Type B pancreatic cell (in vitro differentiated cells): ENCODE measurements around the gene PAQR9. TPM values are rescaled to one million over a fixed set of nuclear protein-coding genes. Genes with fewer than 3 reads are reported as not detected.

Source experiments
- DNase-seq: peaks from one replicate; pipeline ENCODE4 v3.0.0; 2021; ENCODE audit warnings: mixed read lengths; ENCODE audit not compliant: unreplicated experiment; ENCODE audit errors: extremely low spot score
- H3K27ac Mint-ChIP-seq: 2 replicates; pipeline ENCODE4 v1.8.0; 2021; ENCODE audit warnings: mild to moderate bottlenecking, mixed read lengths
- H3K27me3 Mint-ChIP-seq: 2 replicates; pipeline ENCODE4 v1.8.0; 2021; ENCODE audit warnings: mixed read lengths
- H3K36me3 Mint-ChIP-seq: 2 replicates; pipeline ENCODE4 v1.8.0; 2021; ENCODE audit warnings: mixed read lengths
- H3K4me1 Mint-ChIP-seq: one replicate; pipeline ENCODE4 v1.8.0; 2021; ENCODE audit warnings: mixed read lengths; ENCODE audit not compliant: unreplicated experiment
- H3K4me3 Mint-ChIP-seq: 2 replicates; pipeline ENCODE4 v1.8.0; 2021; ENCODE audit warnings: mild to moderate bottlenecking, mixed read lengths
- H3K9me3 Mint-ChIP-seq: 2 replicates; pipeline ENCODE4 v1.8.0; 2021; ENCODE audit warnings: mixed read lengths
- total RNA-seq: library from RNA; stranded (reverse); gene quantifications from 2 replicates; pipeline ENCODE4 v1.2.1, GENCODE V29; 2021; ENCODE audit warnings: low replicate concordance
- TF ChIP-seq, protein P1 (sequence below): fragments of 200-600 bp; sonication (generic); conservative IDR thresholded peaks from 2 replicates; pipeline ENCODE4 v1.5.0; 2021; ENCODE audit warnings: antibody characterized with exemption, mild to moderate bottlenecking

Gene PAQR9
- total RNA-seq, 1 donor from 2014 or later = 0.58 TPM

DNA sequence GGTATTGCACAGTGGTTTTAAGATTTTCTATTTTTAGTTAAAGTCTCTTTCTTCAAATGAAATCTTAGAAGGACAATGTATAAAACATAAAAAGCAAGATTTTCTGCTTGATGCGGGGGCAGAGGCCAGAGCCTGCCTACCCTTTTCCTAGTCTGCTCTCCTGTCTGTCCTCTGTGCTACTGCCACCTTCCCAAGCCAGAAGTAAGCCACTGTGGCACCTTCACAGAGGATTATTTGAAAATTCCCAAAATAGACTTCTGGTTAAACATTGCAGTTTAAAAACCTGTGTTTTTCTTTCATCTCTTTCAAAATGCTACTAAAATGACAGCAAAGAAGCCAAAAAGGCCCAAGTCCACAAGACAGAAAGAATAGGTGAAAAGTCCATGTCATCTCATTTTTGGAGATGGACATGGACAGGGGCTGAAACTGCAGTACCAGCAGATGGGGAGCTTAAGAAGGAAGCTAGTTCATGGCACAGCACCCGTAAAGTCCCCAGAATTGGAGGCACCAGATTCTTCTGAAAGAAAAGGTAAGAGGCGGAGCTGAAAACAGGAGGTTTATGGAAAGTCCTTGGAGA, 37.0 kb downstream of the PAQR9 start:
- H3K9me3 Mint-ChIP-seq = no peaks in the 10 kb centered on the region
- H3K27ac Mint-ChIP-seq = no peak overlapping the region
- DNase-seq = no peak
- no peaks in the 10 kb centered on the region for H3K4me1 Mint-ChIP-seq
- TF ChIP-seq, protein P1, sequence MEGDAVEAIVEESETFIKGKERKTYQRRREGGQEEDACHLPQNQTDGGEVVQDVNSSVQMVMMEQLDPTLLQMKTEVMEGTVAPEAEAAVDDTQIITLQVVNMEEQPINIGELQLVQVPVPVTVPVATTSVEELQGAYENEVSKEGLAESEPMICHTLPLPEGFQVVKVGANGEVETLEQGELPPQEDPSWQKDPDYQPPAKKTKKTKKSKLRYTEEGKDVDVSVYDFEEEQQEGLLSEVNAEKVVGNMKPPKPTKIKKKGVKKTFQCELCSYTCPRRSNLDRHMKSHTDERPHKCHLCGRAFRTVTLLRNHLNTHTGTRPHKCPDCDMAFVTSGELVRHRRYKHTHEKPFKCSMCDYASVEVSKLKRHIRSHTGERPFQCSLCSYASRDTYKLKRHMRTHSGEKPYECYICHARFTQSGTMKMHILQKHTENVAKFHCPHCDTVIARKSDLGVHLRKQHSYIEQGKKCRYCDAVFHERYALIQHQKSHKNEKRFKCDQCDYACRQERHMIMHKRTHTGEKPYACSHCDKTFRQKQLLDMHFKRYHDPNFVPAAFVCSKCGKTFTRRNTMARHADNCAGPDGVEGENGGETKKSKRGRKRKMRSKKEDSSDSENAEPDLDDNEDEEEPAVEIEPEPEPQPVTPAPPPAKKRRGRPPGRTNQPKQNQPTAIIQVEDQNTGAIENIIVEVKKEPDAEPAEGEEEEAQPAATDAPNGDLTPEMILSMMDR = no peak
- no peaks in the 10 kb centered on the region for H3K36me3 Mint-ChIP-seq
- H3K4me3 Mint-ChIP-seq = no peak overlapping the region
- no peaks in the 10 kb centered on the region for H3K27me3 Mint-ChIP-seq

DNA sequence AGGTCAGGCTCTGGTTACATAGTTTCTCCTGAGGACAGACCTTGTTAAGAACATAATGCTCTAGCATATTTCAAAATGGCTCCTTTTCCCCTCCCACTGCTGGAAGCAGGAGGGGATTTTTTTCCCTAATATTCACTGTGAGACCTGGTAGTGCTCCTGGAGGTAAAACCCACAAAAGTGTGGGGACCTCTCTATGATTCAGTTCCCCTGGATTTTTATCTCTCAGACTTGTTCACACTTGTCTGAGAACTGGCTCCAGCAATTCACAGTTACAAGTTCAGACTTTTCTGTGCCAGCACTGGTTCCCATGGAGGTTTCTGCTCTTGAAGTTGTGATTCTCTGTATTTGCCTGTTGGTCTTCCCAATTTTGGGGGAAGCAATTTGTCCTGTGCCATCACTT, 38.3 kb downstream of the PAQR9 start:
- Mint-ChIP-seq H3K4me3 (no peak overlapping the region), H3K27ac (no peak overlapping the region)

DNA sequence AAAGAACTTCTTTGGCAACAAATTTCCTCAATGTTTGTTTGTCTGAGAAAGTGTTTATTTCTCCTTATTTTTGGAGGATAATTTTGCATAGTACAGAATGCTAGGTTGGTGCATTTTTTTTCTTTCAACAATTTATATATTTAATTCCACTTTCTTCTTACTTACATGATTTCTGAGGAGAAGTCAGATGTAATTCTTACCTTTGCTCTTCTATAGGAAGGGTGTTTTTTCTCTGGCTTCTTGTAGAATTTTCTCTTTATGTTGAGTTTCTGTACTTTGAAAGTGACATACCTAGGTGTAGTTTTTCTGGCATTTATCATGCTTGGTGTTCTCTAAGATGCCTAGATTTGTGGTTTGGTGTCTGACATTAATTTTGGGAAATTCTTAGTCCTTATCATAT, 39.8 kb downstream of the PAQR9 start:
- Mint-ChIP-seq H3K4me1 (no peaks in the 10 kb centered on the region), H3K27me3 (no peaks in the 10 kb centered on the region), H3K36me3 (no peaks in the 10 kb centered on the region), H3K9me3 (no peaks in the 10 kb centered on the region), H3K4me3 (no peak overlapping the region), H3K27ac (no peak overlapping the region)
- DNase-seq = no peak
- TF ChIP-seq, protein P1 = no peak

More for the DNA sequence above, 38.3 kb downstream of the PAQR9 start:
- no peak for DNase-seq
- no peaks in the 10 kb centered on the region for H3K9me3 Mint-ChIP-seq
- TF ChIP-seq, protein P1 = no peak
- no peaks in the 10 kb centered on the region for H3K36me3 Mint-ChIP-seq
- H3K27me3 Mint-ChIP-seq = no peaks in the 10 kb centered on the region
- H3K4me1 Mint-ChIP-seq = no peaks in the 10 kb centered on the region

DNA sequence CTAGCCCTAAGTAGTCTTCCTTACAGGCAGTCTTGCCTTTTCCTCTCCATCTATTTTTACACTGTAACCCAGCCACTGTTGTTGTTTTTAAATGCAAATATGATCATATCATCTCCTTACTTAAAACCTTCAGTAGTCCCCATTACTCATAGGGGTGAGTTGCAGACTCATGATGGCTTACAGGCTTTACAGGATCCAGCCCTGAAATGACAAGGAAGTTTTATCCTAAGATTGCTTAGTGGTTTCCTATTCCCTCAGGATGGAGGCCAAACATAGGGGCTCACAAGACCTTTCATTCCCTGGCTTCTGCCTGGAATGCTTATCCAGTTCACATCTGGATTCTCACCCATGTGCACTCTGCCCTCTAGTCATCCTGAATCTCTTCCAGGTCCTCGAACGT, 46.9 kb downstream of the PAQR9 start:
- no peak overlapping the region for H3K4me3 Mint-ChIP-seq
- DNase-seq = no peak
- H3K4me1 Mint-ChIP-seq = no peaks in the 10 kb centered on the region
- peaks cover 6% of the 10 kb centered on the region for H3K27me3 Mint-ChIP-seq
- H3K36me3 Mint-ChIP-seq = no peaks in the 10 kb centered on the region
- TF ChIP-seq, protein P1 = no peak
- H3K27ac Mint-ChIP-seq = no peak overlapping the region
- H3K9me3 Mint-ChIP-seq = no peaks in the 10 kb centered on the region

DNA sequence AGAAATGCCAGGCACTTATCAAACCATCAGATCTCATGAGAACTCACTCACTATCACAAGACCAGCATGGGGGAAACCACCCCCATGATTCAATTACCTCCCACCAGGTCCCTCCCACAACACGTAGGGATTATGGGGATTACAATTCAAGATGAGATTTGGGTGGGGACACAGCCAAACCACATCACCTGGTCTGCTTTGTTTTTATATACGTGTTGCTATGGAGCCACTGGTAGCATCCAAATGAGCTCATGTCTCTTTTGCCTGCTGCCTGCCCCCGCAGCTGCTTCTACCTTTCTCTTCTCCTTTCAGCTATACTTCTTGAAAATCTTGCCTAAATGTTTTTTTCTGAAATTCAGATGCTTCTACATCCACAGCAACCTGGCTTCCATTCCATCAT, 47.8 kb downstream of the PAQR9 start:
- no peak overlapping the region for H3K27ac Mint-ChIP-seq
- H3K4me3 Mint-ChIP-seq = no peak overlapping the region
- H3K9me3 Mint-ChIP-seq = no peaks in the 10 kb centered on the region
- DNase-seq = no peak
- H3K36me3 Mint-ChIP-seq = no peaks in the 10 kb centered on the region
- no peaks in the 10 kb centered on the region for H3K4me1 Mint-ChIP-seq
- TF ChIP-seq, protein P1 = no peak
- peaks cover 6% of the 10 kb centered on the region for H3K27me3 Mint-ChIP-seq
